Colon (tissue), 2 donors: ENCODE results near the gene PHC3.

ENCODE experiments used
- FAIRE-seq: peaks from 2 replicates; lab custom pipeline; 2012; peaks lifted over from hg19 to GRCh38; lab: Jason Lieb, UNC
- donor health status: control.
- donor health status: control.

The PHC3 gene

GRCh38 chr3:170078620-170079281, 102.8 kb downstream of the PHC3 start:
- FAIRE-seq, result no peak

- no peak for FAIRE-seq
Measured at GRCh38 chr3:170077361-170077760, 104.2 kb downstream of the PHC3 start.

GRCh38 chr3:170076715-170077238, 104.8 kb downstream of the PHC3 start:
- no peak for FAIRE-seq

- FAIRE-seq, result no peak
Measured at GRCh38 chr3:170075441-170076091, 106.0 kb downstream of the PHC3 start.

- FAIRE-seq, result no peak
Measured at GRCh38 chr3:170064108-170064507, 117.4 kb downstream of the PHC3 start.

- no peak for FAIRE-seq
Measured at GRCh38 chr3:170063691-170064090, 117.8 kb downstream of the PHC3 start.

- no peak for FAIRE-seq
Measured at GRCh38 chr3:170062769-170063168, 118.8 kb downstream of the PHC3 start.

- no peak for FAIRE-seq
Measured at GRCh38 chr3:170062068-170062467, 119.5 kb downstream of the PHC3 start.

- no peak for FAIRE-seq
Measured at GRCh38 chr3:170059447-170059846, 122.1 kb downstream of the PHC3 start.

GRCh38 chr3:170058127-170058526, 123.4 kb downstream of the PHC3 start:
- no peak for FAIRE-seq

- no peak for FAIRE-seq
Measured at GRCh38 chr3:170057550-170057949, 124.0 kb downstream of the PHC3 start.

GRCh38 chr3:170056710-170057454, 124.7 kb downstream of the PHC3 start:
- no peak for FAIRE-seq

- FAIRE-seq, result no peak
Measured at GRCh38 chr3:170055209-170055608, 126.3 kb downstream of the PHC3 start.

- FAIRE-seq, result no peak
Measured at GRCh38 chr3:170054204-170054603, 127.3 kb downstream of the PHC3 start.

- FAIRE-seq, result no peak
Measured at GRCh38 chr3:170052398-170052797, 129.1 kb downstream of the PHC3 start.

GRCh38 chr3:170050753-170051152, 130.8 kb downstream of the PHC3 start:
- no peak for FAIRE-seq

GRCh38 chr3:170049146-170050000, 132.2 kb downstream of the PHC3 start:
- no peak for FAIRE-seq

- FAIRE-seq, result no peak
Measured at GRCh38 chr3:170047133-170047404, 134.5 kb downstream of the PHC3 start.

- FAIRE-seq, result peak; percentile 58
Measured at GRCh38 chr3:170046269-170047132, 135.0 kb downstream of the PHC3 start.

- FAIRE-seq, result no peak
Measured at GRCh38 chr3:170044795-170045244, 136.7 kb downstream of the PHC3 start.

- FAIRE-seq, result no peak
Measured at GRCh38 chr3:170044271-170044670, 137.3 kb downstream of the PHC3 start.
